ENCODE data around the gene ADSS2. TPM values are rescaled to one million over a fixed set of nuclear protein-coding genes. Genes with fewer than 3 reads are reported as not detected.
A peak's percentile ranks its signal among the peaks of the same experiment; 100 is the strongest.

The ADSS2 gene
- polyA plus RNA-seq, 3 donors = 24.4 to 33.5 (median 26.3) TPM

DNA sequence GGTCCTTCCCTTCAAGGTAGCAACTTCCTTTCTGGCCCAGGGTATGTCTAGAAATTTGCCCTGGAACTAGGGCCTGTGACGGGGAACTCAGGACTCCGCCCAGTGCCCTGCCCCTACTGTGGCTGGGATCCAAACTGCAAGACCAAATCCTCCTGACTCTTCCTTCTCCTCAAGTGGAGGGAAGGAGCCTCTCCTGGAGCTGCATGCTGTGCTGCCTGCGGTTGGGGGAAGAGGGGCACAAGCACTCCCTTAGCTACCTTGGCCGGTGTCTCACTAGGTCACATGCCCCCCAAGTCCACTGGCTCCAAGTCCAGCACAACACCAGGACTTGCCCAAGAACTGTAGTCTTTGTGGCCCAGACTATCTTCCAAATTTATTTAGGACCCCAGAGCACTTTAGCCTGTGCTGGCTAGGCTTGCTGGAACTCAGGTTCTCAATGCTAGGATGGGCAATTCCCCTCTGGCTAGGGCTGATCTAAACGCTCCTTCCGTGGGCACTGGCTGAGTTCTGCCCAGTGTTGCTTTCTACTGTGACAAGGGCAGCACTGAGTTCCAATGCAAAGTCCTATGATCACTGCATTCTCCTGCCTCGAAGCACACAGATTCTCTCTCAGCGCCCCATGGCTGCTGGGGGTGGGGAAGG lies 12.2 kb downstream of the ADSS2 start:
- H3K27ac Mint-ChIP-seq = peak overlapping the region; percentile 17 to 87 (median 72)
- H3K36me3 Mint-ChIP-seq = peaks cover 29 to 46% of the 10 kb centered on the region in 2 donors
- Histone ChIP-seq H3K27me3 (ENCODE audit: control insufficient read depth in 2 of 2, insufficient read depth in 2 of 2, low read length in 2 of 2) (no peaks in the 10 kb centered on the region), H3K4me3 (replicated peaks in 1 of 3; ENCODE audit: low read depth in 2 of 3, low read length in 3 of 3) (no peak overlapping the region), H3K4me2 (replicated peaks; ENCODE audit: extremely low read depth, low read length, poor library complexity, severe bottlenecking) (no peak overlapping the region), H2AFZ (ENCODE audit: insufficient read depth, low read depth, low read length, poor library complexity, severe bottlenecking) (no peak overlapping the region), H3K36me3 (replicated peaks in 1 of 2; ENCODE audit: control insufficient read depth in 1 of 2, insufficient read depth in 2 of 2, low read length in 2 of 2) (peaks cover 31 to 47% of the 10 kb centered on the region in 2 donors), H3K79me2 (ENCODE audit: insufficient read depth, low read length) (peaks cover 93% of the 10 kb centered on the region), H4K20me1 (ENCODE audit: insufficient read depth, low read length) (peaks cover 81% of the 10 kb centered on the region), H3K4me1 (ENCODE audit: control insufficient read depth in 1 of 2, insufficient read depth in 2 of 2, low read length in 2 of 2) (peaks cover 8 to 9% of the 10 kb centered on the region in 2 donors), H3K27ac (ENCODE audit: low read depth in 1 of 2, low read length in 2 of 2) (peak overlapping the region; percentile 32 to 60), H3K9ac (ENCODE audit: insufficient read depth, low read length, poor library complexity, severe bottlenecking) (no peak overlapping the region), H3K9me3 (replicated peaks in 1 of 2; ENCODE audit: control insufficient read depth in 1 of 2, insufficient read depth in 1 of 2, low read length in 2 of 2) (no peaks in the 10 kb centered on the region)
- H3K4me3 Mint-ChIP-seq = no peak overlapping the region
- DNase-seq = no peak
- TF ChIP-seq, protein P1, sequence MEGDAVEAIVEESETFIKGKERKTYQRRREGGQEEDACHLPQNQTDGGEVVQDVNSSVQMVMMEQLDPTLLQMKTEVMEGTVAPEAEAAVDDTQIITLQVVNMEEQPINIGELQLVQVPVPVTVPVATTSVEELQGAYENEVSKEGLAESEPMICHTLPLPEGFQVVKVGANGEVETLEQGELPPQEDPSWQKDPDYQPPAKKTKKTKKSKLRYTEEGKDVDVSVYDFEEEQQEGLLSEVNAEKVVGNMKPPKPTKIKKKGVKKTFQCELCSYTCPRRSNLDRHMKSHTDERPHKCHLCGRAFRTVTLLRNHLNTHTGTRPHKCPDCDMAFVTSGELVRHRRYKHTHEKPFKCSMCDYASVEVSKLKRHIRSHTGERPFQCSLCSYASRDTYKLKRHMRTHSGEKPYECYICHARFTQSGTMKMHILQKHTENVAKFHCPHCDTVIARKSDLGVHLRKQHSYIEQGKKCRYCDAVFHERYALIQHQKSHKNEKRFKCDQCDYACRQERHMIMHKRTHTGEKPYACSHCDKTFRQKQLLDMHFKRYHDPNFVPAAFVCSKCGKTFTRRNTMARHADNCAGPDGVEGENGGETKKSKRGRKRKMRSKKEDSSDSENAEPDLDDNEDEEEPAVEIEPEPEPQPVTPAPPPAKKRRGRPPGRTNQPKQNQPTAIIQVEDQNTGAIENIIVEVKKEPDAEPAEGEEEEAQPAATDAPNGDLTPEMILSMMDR (IDR thresholded peaks at IDR 0.05) = no peak
- H3K9me3 Mint-ChIP-seq = no peaks in the 10 kb centered on the region
- intact Hi-C loops (cut with micrococcal nuclease) = no loop called here
- 75% methylated on average over 4 of the region's 8 CpGs for WGBS (ENCODE audit: insufficient coverage)
- peaks cover 14% of the 10 kb centered on the region for H3K4me1 Mint-ChIP-seq
- no peaks in the 10 kb centered on the region for H3K27me3 Mint-ChIP-seq (ENCODE audit: low read depth in 3 of 3)

DNA sequence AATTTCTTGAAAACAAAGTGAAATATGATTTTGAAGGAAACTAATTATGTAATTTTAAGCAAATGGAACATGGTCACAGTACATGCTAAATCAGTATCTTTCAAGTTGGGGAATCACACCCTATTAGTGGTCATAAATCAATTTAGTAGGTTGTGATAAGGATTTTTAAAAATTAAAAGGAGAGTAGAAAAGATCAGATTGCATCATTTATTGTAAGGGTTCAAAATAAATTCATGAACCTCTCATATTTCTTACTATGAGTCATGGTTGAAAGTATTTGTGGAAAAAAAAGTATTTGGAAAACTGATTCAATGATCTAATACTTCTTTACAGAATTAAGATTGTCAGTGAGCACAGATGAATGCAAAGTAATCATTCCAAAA lies 14.6 kb downstream of the ADSS2 start:
- no peak for DNase-seq
- Histone ChIP-seq H3K27me3 (ENCODE audit: control insufficient read depth in 2 of 2, insufficient read depth in 2 of 2, low read length in 2 of 2) (no peaks in the 10 kb centered on the region), H3K79me2 (ENCODE audit: insufficient read depth, low read length) (peaks cover 77% of the 10 kb centered on the region), H3K9ac (ENCODE audit: insufficient read depth, low read length, poor library complexity, severe bottlenecking) (no peak overlapping the region), H2AFZ (ENCODE audit: insufficient read depth, low read depth, low read length, poor library complexity, severe bottlenecking) (no peak overlapping the region), H3K9me3 (replicated peaks in 1 of 2; ENCODE audit: control insufficient read depth in 1 of 2, insufficient read depth in 1 of 2, low read length in 2 of 2) (no peaks in the 10 kb centered on the region), H3K36me3 (replicated peaks in 1 of 2; ENCODE audit: control insufficient read depth in 1 of 2, insufficient read depth in 2 of 2, low read length in 2 of 2) (peaks cover 49 to 52% of the 10 kb centered on the region in 2 donors), H3K4me2 (replicated peaks; ENCODE audit: extremely low read depth, low read length, poor library complexity, severe bottlenecking) (no peak overlapping the region), H3K27ac (ENCODE audit: low read depth in 1 of 2, low read length in 2 of 2) (no peak overlapping the region), H4K20me1 (ENCODE audit: insufficient read depth, low read length) (peaks cover 65% of the 10 kb centered on the region), H3K4me3 (replicated peaks in 1 of 3; ENCODE audit: low read depth in 2 of 3, low read length in 3 of 3) (no peak overlapping the region), H3K4me1 (ENCODE audit: control insufficient read depth in 1 of 2, insufficient read depth in 2 of 2, low read length in 2 of 2) (peaks cover 8 to 9% of the 10 kb centered on the region in 2 donors)
- intact Hi-C loops (cut with micrococcal nuclease) = no loop called here
- Mint-ChIP-seq H3K4me3 (no peak overlapping the region), H3K36me3 (peaks cover 34 to 57% of the 10 kb centered on the region in 2 donors), H3K27me3 (ENCODE audit: low read depth in 3 of 3) (no peaks in the 10 kb centered on the region), H3K9me3 (no peaks in the 10 kb centered on the region), H3K4me1 (peaks cover 12% of the 10 kb centered on the region), H3K27ac (no peak overlapping the region)
- TF ChIP-seq, protein P1 (IDR thresholded peaks at IDR 0.05) = no peak

All from CD14-positive monocyte (primary cell).